GM08714 (cell line): Measurements from ENCODE around the gene BSND.
"Not testable (repeated sequence)": the region's sequence is repeated elsewhere in the genome, so short reads cannot be mapped to it uniquely, and the experiment has no call there.

Source experiments
- H3K4me3 ChIP-seq: fragments of 200-500 bp; sonication (Bioruptor generic); 2 replicates; pipeline ENCODE4 v1.5.1; 2014; ENCODE audit warnings: mild to moderate bottlenecking, low read length, inconsistent platforms
- ZNF274 ChIP-seq: IDR thresholded peaks from 2 replicates; pipeline ENCODE4 v1.6.1; 2012; ENCODE audit warnings: mild to moderate bottlenecking, low read depth, low read length

The BSND gene

GRCh38 chr1:55010194-55010886 lies 11.6 kb downstream of the BSND start:
- no peak overlapping the region for H3K4me3 ChIP-seq

GRCh38 chr1:55010887-55011217 lies 12.1 kb downstream of the BSND start:
- no peak for TF ChIP-seq ZNF274
- H3K4me3 ChIP-seq, result no peak overlapping the region

More at GRCh38 chr1:55010194-55010886, 11.6 kb downstream of the BSND start:
- no peak for TF ChIP-seq ZNF274

GRCh38 chr1:55012661-55013060 lies 13.9 kb downstream of the BSND start:
- no peak for TF ChIP-seq ZNF274
- H3K4me3 ChIP-seq, result no peak overlapping the region

GRCh38 chr1:55015123-55015522 lies 16.4 kb downstream of the BSND start:
- H3K4me3 ChIP-seq, result no peak overlapping the region
- TF ChIP-seq ZNF274, result no peak

- TF ChIP-seq ZNF274, result no peak
- H3K4me3 ChIP-seq, result no peak overlapping the region
These were observed 17.2 kb downstream of the BSND start for GRCh38 chr1:55015731-55016620.

- TF ChIP-seq ZNF274, result no peak
- H3K4me3 ChIP-seq, result no peak overlapping the region
These were observed 19.7 kb downstream of the BSND start for GRCh38 chr1:55018395-55018794.

GRCh38 chr1:55021942-55022546 lies 23.3 kb downstream of the BSND start:
- TF ChIP-seq ZNF274, result no peak
- H3K4me3 ChIP-seq, result no peak overlapping the region

GRCh38 chr1:55024163-55024562 lies 25.4 kb downstream of the BSND start:
- not testable (repeated sequence) for H3K4me3 ChIP-seq

- not testable (repeated sequence) for H3K4me3 ChIP-seq
These were observed 27.9 kb downstream of the BSND start for GRCh38 chr1:55026682-55027081.

GRCh38 chr1:55031098-55031497 lies 32.4 kb downstream of the BSND start:
- H3K4me3 ChIP-seq, result not testable (repeated sequence)

GRCh38 chr1:55033265-55033614 lies 34.5 kb downstream of the BSND start:
- TF ChIP-seq ZNF274, result no peak
- H3K4me3 ChIP-seq, result no peak overlapping the region

- no peak for TF ChIP-seq ZNF274
- no peak overlapping the region for H3K4me3 ChIP-seq
These were observed 35.9 kb downstream of the BSND start for GRCh38 chr1:55034476-55035133.

- TF ChIP-seq ZNF274, result no peak
- H3K4me3 ChIP-seq, result no peak overlapping the region
These were observed 37.2 kb downstream of the BSND start for GRCh38 chr1:55035904-55036303.

- TF ChIP-seq ZNF274, result no peak
- no peak overlapping the region for H3K4me3 ChIP-seq
These were observed 39.2 kb downstream of the BSND start for GRCh38 chr1:55037733-55038551.
